CD8-positive, alpha-beta memory T cell (primary cell): ENCODE results near the gene KLHL29. TPM values are rescaled to one million over a fixed set of nuclear protein-coding genes. Genes with fewer than 3 reads are reported as not detected.

ENCODE experiments used
- CTCF ChIA-PET: fragments of 350-600 bp; sonication (Branson Sonifier 250); formaldehyde crosslinking; loops from one replicate; lab custom pipeline; 2021; ENCODE audit warnings: antibody characterized with exemption; lab: Charles Lee
- POLR2A ChIA-PET: fragments of 350-600 bp; sonication (Branson Sonifier 250); formaldehyde crosslinking; loops from one replicate; lab custom pipeline; 2021; ENCODE audit warnings: antibody characterized with exemption; lab: Charles Lee
- DNase-seq, 5 donors: peaks; one replicate each; pipeline versions ENCODE4 v3.0.0 to v3.0.0-alpha.2; 2020 to 2022; ENCODE audit warnings: mixed read lengths in 1 of 5
- H3K27ac ChIP-seq: one replicate; pipeline ENCODE4 v1.7.0; 2013; ENCODE audit warnings: low read depth, mild to moderate bottlenecking, low read length, moderate library complexity
- H3K27me3 ChIP-seq: 2 replicates; pipeline ENCODE4 v1.7.0; 2013; ENCODE audit warnings: low read length, mild to moderate bottlenecking; ENCODE audit not compliant: insufficient read depth, poor library complexity, severe bottlenecking
- H3K36me3 ChIP-seq: 2 replicates; pipeline ENCODE4 v1.7.0; 2013; ENCODE audit warnings: mild to moderate bottlenecking, low read length, moderate library complexity; ENCODE audit not compliant: insufficient read depth
- H3K4me1 ChIP-seq: 2 replicates; pipeline ENCODE4 v1.7.0; 2013; ENCODE audit warnings: mild to moderate bottlenecking, low read length, moderate library complexity; ENCODE audit not compliant: insufficient read depth
- H3K4me3 ChIP-seq: 2 replicates; pipeline ENCODE4 v1.7.0; 2013; ENCODE audit warnings: mild to moderate bottlenecking, low read length
- H3K9me3 ChIP-seq: 2 replicates; pipeline ENCODE4 v1.7.0; 2013; ENCODE audit warnings: mild to moderate bottlenecking, low read length
- H3K27ac Mint-ChIP-seq, 8 donors: one replicate each; pipeline ENCODE4 v1.8.0; 2020 to 2021; ENCODE audit warnings: mixed read lengths in 8 of 8, mild to moderate bottlenecking in 6 of 8, inconsistent platforms in 3 of 8, moderate library complexity in 3 of 8
- H3K27me3 Mint-ChIP-seq, 2 donors: one replicate each; pipeline ENCODE4 v1.8.0; 2020 to 2021; ENCODE audit warnings: mixed read lengths in 2 of 2, mild to moderate bottlenecking in 1 of 2, moderate library complexity in 1 of 2
- H3K36me3 Mint-ChIP-seq, 3 donors: one replicate each; pipeline ENCODE4 v1.8.0; 2020 to 2021; ENCODE audit warnings: mixed read lengths in 3 of 3, inconsistent platforms in 1 of 3, mild to moderate bottlenecking in 1 of 3
- H3K4me1 Mint-ChIP-seq, 3 donors: one replicate each; pipeline ENCODE4 v1.8.0; 2020 to 2021; ENCODE audit warnings: mixed read lengths in 3 of 3, inconsistent platforms in 1 of 3, mild to moderate bottlenecking in 1 of 3
- H3K4me3 Mint-ChIP-seq, 7 donors: one replicate each; pipeline ENCODE4 v1.8.0; 2020 to 2021; ENCODE audit warnings: mixed read lengths in 7 of 7, mild to moderate bottlenecking in 6 of 7, moderate library complexity in 4 of 7, inconsistent platforms in 2 of 7
- H3K9me3 Mint-ChIP-seq, 5 donors: one replicate each; pipeline ENCODE4 v1.8.0; 2020 to 2022; ENCODE audit warnings: mixed read lengths in 5 of 5, mild to moderate bottlenecking in 3 of 5, moderate library complexity in 2 of 5, inconsistent platforms in 1 of 5
- polyA plus RNA-seq: library from polyadenylated mRNA; unstranded; fragments of 300-500 nt; fragmentation: Illumina TruSeq; gene quantifications from one replicate; pipeline ENCODE4 v1.2.3, GENCODE V29; 2021
- total RNA-seq, 2 experiments: library from RNA; stranded (reverse); gene quantifications; one replicate each; pipeline ENCODE4 v1.2.3, GENCODE V29; 2021

KLHL29 gene
- total and polyA plus RNA-seq, 3 experiments from 2014 or later = 0.11 to 0.21 (median 0.13) TPM

- Mint-ChIP-seq H3K4me3 (no peak overlapping the region), H3K9me3 (no peaks in the 10 kb centered on the region), H3K27ac (no peak overlapping the region), H3K27me3 (peaks cover 8 to 18% of the 10 kb centered on the region in 2 donors), H3K4me1 (no peaks in the 10 kb centered on the region), H3K36me3 (no peaks in the 10 kb centered on the region)
- H3K36me3 ChIP-seq = no peaks in the 10 kb centered on the region
- H3K27me3 ChIP-seq = no peaks in the 10 kb centered on the region
- CTCF ChIA-PET = no interaction called here
- DNase-seq = no peak
- no peaks in the 10 kb centered on the region for H3K9me3 ChIP-seq
- POLR2A ChIA-PET = no interaction called here
- H3K27ac ChIP-seq = no peak overlapping the region
- no peak overlapping the region for H3K4me3 ChIP-seq
- no peaks in the 10 kb centered on the region for H3K4me1 ChIP-seq
These were observed 16.6 kb downstream of the KLHL29 start for GRCh38 chr2:23401427-23402204.

- no peaks in the 10 kb centered on the region for H3K9me3 Mint-ChIP-seq
- H3K9me3 ChIP-seq = no peaks in the 10 kb centered on the region
- no peaks in the 10 kb centered on the region for H3K36me3 Mint-ChIP-seq
- no peak overlapping the region for H3K27ac Mint-ChIP-seq
- H3K27me3 Mint-ChIP-seq = peaks cover 8 to 17% of the 10 kb centered on the region in 2 donors
- H3K4me3 ChIP-seq = no peak overlapping the region
- no peaks in the 10 kb centered on the region for H3K27me3 ChIP-seq
- CTCF ChIA-PET = no interaction called here
- POLR2A ChIA-PET = no interaction called here
- H3K4me1 ChIP-seq = no peaks in the 10 kb centered on the region
- H3K36me3 ChIP-seq = no peaks in the 10 kb centered on the region
- no peaks in the 10 kb centered on the region for H3K4me1 Mint-ChIP-seq
- H3K4me3 Mint-ChIP-seq = no peak overlapping the region
- DNase-seq = no peak
- no peak overlapping the region for H3K27ac ChIP-seq
These were observed 17.3 kb downstream of the KLHL29 start for GRCh38 chr2:23402205-23402740.

- H3K27me3 ChIP-seq = no peaks in the 10 kb centered on the region
- DNase-seq = peak in 1 of 5 donors; percentile 12
- Mint-ChIP-seq H3K4me3 (no peak overlapping the region), H3K27ac (no peak overlapping the region), H3K4me1 (no peaks in the 10 kb centered on the region), H3K27me3 (peaks cover 5 to 17% of the 10 kb centered on the region in 2 donors), H3K9me3 (no peaks in the 10 kb centered on the region), H3K36me3 (no peaks in the 10 kb centered on the region)
- no peak overlapping the region for H3K27ac ChIP-seq
- no peaks in the 10 kb centered on the region for H3K4me1 ChIP-seq
- ChIA-PET POLR2A (no interaction called here), CTCF (no interaction called here)
- H3K9me3 ChIP-seq = no peaks in the 10 kb centered on the region
- H3K4me3 ChIP-seq = no peak overlapping the region
- H3K36me3 ChIP-seq = no peaks in the 10 kb centered on the region
These were observed 19.4 kb downstream of the KLHL29 start for GRCh38 chr2:23404426-23404825.

- Mint-ChIP-seq H3K4me1 (no peaks in the 10 kb centered on the region), H3K4me3 (no peak overlapping the region), H3K27me3 (peaks cover 0 to 7% of the 10 kb centered on the region in 2 donors), H3K36me3 (no peaks in the 10 kb centered on the region), H3K9me3 (no peaks in the 10 kb centered on the region), H3K27ac (no peak overlapping the region)
- Histone ChIP-seq H3K4me3 (no peak overlapping the region), H3K9me3 (no peaks in the 10 kb centered on the region), H3K27me3 (no peaks in the 10 kb centered on the region), H3K36me3 (no peaks in the 10 kb centered on the region), H3K27ac (no peak overlapping the region), H3K4me1 (no peaks in the 10 kb centered on the region)
- CTCF ChIA-PET = no interaction called here
- no peak for DNase-seq
- POLR2A ChIA-PET = no interaction called here
These were observed 24.3 kb downstream of the KLHL29 start for GRCh38 chr2:23409248-23409647.

GRCh38 chr2:23410596-23410995 lies 25.6 kb downstream of the KLHL29 start:
- Mint-ChIP-seq H3K4me3 (no peak overlapping the region), H3K27me3 (peaks cover 0 to 7% of the 10 kb centered on the region in 2 donors)
- CTCF ChIA-PET = no interaction called here

GRCh38 chr2:23411752-23412431 lies 26.9 kb downstream of the KLHL29 start:
- ChIA-PET POLR2A (no interaction called here), CTCF (no interaction called here)
- no peaks in the 10 kb centered on the region for H3K9me3 ChIP-seq
- H3K36me3 Mint-ChIP-seq = no peaks in the 10 kb centered on the region
- peaks cover 0 to 3% of the 10 kb centered on the region in 2 donors for H3K27me3 Mint-ChIP-seq
- H3K4me3 ChIP-seq = no peak overlapping the region
- no peaks in the 10 kb centered on the region for H3K4me1 Mint-ChIP-seq
- no peak overlapping the region for H3K27ac ChIP-seq
- no peaks in the 10 kb centered on the region for H3K4me1 ChIP-seq
- H3K9me3 Mint-ChIP-seq = no peaks in the 10 kb centered on the region
- H3K27me3 ChIP-seq = no peaks in the 10 kb centered on the region
- no peak overlapping the region for H3K4me3 Mint-ChIP-seq
- no peaks in the 10 kb centered on the region for H3K36me3 ChIP-seq
- H3K27ac Mint-ChIP-seq = no peak overlapping the region
- no peak for DNase-seq

More at GRCh38 chr2:23410596-23410995, 25.6 kb downstream of the KLHL29 start:
- H3K36me3 Mint-ChIP-seq = no peaks in the 10 kb centered on the region
- H3K27ac Mint-ChIP-seq = no peak overlapping the region
- H3K4me1 Mint-ChIP-seq = no peaks in the 10 kb centered on the region
- Histone ChIP-seq H3K9me3 (no peaks in the 10 kb centered on the region), H3K27me3 (no peaks in the 10 kb centered on the region), H3K4me3 (no peak overlapping the region), H3K4me1 (no peaks in the 10 kb centered on the region), H3K27ac (no peak overlapping the region), H3K36me3 (no peaks in the 10 kb centered on the region)
- POLR2A ChIA-PET = no interaction called here
- DNase-seq = no peak
- no peaks in the 10 kb centered on the region for H3K9me3 Mint-ChIP-seq

GRCh38 chr2:23412556-23413155 lies 27.7 kb downstream of the KLHL29 start:
- H3K4me3 ChIP-seq = no peak overlapping the region
- DNase-seq = no peak
- Mint-ChIP-seq H3K9me3 (no peaks in the 10 kb centered on the region), H3K27me3 (peaks cover 0 to 3% of the 10 kb centered on the region in 2 donors), H3K36me3 (no peaks in the 10 kb centered on the region), H3K27ac (no peak overlapping the region), H3K4me1 (no peaks in the 10 kb centered on the region), H3K4me3 (no peak overlapping the region)
- CTCF ChIA-PET = no interaction called here
- H3K36me3 ChIP-seq = no peaks in the 10 kb centered on the region
- POLR2A ChIA-PET = no interaction called here
- H3K27ac ChIP-seq = no peak overlapping the region
- no peaks in the 10 kb centered on the region for H3K4me1 ChIP-seq
- H3K9me3 ChIP-seq = no peaks in the 10 kb centered on the region
- H3K27me3 ChIP-seq = no peaks in the 10 kb centered on the region

GRCh38 chr2:23413641-23414040 lies 28.7 kb downstream of the KLHL29 start:
- DNase-seq = no peak
- POLR2A ChIA-PET = no interaction called here
- CTCF ChIA-PET = no interaction called here

More at GRCh38 chr2:23413641-23414040, 28.7 kb downstream of the KLHL29 start:
- Mint-ChIP-seq H3K27me3 (peaks cover 0 to 3% of the 10 kb centered on the region in 2 donors), H3K9me3 (no peaks in the 10 kb centered on the region), H3K4me1 (no peaks in the 10 kb centered on the region), H3K27ac (peak overlapping the region in 1 of 8 donors; percentile 41), H3K4me3 (no peak overlapping the region), H3K36me3 (no peaks in the 10 kb centered on the region)
- Histone ChIP-seq H3K27me3 (no peaks in the 10 kb centered on the region), H3K27ac (no peak overlapping the region), H3K4me3 (no peak overlapping the region), H3K36me3 (no peaks in the 10 kb centered on the region), H3K9me3 (no peaks in the 10 kb centered on the region), H3K4me1 (no peaks in the 10 kb centered on the region)
